HG02588 (cell line): ENCODE data around the gene IAH1.

Source experiments
- ATAC-seq: cut with Tn5 transposase; IDR thresholded peaks from one replicate; pipeline ENCODE4 v1.9.1; 2021; ENCODE audit warnings: mild to moderate bottlenecking, moderate library complexity; ENCODE audit not compliant: unreplicated experiment

IAH1 gene, protein sequence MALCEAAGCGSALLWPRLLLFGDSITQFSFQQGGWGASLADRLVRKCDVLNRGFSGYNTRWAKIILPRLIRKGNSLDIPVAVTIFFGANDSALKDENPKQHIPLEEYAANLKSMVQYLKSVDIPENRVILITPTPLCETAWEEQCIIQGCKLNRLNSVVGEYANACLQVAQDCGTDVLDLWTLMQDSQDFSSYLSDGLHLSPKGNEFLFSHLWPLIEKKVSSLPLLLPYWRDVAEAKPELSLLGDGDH

DNA sequence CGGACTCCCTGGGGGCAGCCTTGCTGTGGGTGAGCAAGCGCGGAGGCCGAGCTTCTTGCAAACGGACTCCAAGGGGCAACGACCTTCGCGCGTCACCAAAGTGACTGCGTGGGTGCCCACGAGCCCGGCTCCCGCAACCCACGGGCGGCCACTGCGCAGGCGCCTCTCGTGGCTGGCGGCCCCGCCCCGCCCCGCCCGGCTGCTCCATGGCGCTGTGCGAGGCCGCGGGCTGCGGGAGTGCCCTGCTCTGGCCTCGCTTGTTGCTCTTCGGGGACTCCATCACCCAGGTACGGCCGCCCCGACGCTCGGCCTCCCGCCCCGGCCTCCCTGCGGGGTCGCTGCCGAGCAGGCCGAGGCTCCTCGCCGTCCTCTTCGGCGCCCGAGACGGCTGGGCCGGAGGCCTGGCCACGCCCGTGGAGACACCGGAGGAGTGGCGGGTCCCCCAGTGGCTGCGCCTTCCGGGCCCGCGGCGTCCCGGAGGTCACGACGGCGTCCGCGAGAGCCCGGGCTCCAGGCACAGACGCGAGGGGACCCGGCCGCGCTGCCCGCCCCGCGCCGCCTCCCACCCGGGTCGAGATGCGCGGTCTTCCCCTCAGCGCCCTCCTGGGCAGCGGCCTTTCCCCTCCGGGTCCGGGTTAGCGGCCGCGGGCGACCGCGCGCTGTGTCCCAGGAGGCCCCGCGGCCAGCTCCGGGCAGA lies at the start of gene IAH1:
TSS of gene IAH1 (plus strand) at position 191 of the 697 bp plus-strand sequence. CDS start at position 207, 16 bp downstream.
- peak; percentile 77 for ATAC-seq

DNA sequence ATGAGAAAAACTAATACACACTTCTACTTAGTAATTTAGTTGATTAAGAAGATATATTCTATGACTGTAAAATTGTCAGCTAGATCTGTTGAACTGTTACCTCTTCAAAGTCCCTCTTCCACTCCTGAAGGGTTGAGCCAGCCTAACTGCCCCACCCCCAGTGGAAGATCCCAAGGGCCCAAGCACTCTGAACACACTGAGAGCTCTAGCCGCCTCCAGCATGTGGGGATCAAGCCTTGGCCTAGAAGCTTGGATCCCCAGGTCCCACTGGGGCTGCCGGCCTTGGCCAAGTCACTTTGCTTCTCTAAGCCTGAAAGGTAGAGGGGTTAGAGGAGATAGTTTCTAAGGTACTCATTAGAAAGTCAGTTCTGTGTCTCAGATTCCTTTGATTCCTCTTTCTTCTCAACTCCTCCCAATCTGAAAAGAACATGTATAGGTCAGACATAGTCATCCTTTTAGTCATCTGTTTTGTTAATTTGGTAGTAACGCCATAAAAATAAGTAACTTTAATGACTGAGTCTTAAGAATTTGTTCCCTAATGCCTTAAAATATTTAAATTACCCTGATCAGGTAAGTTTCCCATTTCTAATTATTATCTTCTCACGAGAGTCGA lies 45.3 kb upstream of the IAH1 start:
- no peak for ATAC-seq

DNA sequence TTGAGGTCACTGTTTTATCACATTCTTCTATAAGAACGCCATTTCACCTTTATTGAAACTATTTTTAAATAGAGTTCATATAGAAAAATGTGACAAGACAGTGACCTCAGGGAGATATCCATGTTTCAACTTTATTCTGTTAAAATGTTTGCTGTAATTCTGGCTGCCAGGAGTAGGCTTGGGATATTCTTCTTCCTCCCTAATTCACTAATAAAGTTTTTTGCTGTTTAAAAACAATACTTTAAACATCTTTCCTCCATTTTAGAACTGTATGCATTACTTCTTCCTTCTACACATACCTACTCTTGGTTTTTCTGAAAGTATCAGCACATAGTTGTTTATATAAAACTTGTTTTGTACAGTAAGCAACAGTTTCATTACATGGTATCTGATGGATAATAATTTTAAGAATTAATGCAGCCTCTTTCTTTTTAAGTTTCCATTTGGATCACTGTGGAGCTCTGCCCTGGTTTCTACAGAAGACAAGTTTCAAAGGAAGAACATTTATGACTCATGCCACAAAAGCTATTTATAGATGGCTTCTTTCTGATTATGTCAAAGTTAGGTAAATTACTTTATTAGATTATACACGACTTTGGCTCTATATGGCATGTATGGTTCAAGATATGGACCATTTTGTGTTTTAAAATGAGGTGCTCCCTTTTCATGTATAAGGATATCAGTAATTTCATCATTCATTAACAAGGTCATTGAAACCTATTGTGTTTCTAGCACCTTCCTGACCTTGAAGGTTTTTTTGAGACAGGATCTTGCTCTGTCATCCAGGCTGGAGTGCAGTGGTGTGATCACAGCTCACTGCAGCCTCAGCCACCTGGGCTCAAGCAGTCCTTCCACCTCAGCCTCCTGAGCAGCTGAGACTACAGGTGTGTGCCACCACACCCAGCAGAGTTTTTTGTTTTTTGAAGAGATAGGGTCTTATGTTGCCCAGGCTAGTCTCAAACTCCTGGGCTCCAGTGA lies 43.7 kb upstream of the IAH1 start:
- ATAC-seq: no peak

DNA sequence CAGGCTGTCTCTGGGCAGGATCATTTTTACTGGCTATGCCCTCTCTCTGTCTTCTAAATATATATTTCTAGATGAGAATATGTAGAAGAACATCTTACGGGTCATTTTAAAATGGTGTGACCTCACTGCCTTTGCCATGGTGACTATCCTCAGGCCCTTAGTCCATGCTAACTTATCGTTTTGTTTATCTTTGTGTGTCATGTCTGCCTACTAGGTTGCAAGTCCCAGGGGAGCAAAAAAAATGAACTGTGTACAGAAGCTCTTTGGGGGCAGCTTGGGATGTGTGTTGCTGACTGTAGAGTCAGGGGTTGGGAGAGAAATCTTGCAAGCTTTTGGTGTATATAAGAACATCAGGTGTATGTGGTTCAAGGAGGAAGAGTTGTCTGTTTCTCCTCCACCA lies 39.9 kb upstream of the IAH1 start:
- ATAC-seq: no peak

DNA sequence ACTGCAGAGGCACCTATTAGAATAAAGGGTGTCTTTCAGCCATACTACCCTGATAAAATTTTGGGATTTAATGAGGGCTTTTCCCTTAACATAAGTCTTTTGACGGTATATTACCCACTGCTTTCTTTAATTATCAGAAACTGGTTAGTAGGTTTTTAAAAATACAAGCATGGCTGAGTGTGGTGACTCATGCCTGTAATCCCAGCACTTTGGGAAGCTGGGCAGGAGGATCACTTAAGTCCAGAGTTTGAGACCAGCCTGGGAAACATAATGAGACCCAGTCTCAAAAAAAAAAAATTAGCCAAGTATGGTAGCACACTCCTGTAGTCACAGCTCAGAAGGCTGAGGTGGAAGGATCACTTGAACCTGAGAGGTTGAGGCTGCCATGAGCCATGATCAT lies 34.8 kb upstream of the IAH1 start:
- no peak for ATAC-seq

DNA sequence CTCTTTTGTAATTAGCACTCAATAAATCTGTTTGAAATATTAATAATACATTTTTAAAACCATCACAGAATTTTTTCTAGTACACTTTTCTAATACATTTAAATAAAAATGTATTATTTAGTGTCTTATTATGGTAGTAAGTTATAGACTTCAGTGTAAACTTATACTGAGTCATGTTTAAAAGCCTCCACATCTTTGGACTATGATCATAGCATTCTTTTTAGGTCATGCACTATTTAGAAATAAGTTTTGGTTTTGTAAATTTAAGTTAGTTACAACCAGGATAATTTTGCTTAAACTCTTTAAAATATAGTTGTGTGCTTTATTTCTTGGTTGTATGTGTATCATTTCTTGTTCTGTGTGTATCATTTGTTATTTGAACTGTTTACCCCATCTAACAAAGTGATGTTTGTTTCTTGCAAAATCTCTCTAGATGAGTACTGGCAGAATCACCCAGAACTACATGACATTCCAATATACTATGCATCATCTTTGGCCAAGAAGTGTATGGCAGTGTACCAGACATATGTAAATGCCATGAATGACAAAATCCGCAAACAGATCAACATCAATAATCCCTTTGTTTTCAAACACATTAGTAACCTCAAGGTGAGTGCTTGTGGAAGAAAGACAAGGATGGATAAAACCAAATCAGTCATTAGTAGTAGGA lies 34.2 kb upstream of the IAH1 start:
- ATAC-seq: no peak

DNA sequence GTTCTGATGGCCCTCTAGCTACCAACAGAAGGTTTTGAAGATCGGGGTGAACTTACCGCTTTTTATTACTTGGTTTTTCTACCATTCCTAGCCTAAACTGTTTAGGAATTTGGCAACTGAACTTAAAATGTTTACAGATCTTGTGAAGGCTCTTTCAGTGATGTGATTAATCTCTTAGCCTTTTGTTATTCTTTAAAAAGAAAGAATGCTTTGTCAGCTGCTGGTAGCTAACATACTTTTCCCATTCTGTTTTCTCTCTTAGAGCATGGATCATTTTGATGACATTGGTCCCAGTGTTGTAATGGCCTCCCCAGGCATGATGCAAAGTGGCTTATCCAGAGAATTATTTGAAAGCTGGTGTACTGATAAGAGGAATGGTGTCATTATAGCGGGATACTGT lies 32.8 kb upstream of the IAH1 start:
- ATAC-seq: no peak

DNA sequence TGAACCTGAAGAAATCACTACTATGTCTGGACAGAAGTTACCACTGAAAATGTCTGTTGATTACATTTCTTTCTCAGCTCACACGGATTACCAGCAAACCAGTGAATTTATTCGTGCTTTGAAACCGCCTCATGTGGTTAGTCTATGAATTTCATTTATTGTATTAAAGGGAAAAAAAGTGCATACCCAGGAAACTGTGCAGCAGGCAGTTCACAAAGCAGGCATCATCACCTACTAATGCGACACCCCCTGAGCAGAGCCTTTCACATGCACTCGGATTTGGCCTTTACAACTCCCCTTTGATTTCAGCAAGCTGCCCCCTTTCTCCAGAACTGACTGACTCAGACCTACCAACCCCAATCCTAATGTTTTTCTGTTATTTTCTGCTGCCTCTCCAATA lies 30.8 kb upstream of the IAH1 start:
- no peak for ATAC-seq

DNA sequence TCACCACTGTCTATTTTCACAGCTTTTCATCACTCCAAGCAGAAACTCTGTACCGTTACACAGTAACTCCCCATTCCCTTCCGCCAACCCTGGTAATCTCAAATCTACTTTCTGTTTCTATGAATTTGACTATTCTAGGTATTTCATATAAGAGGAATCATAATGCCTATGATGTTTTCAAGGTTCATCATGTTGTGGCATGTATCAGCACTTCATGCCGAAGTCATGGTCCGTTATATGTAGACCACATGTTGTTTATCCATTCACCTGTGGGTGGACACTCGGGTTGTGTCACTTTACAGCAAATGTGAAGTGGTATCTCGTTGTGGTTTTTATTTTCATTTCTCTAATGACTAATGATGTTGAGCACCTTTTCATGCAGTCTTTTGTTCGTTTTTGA lies 29.3 kb upstream of the IAH1 start:
- ATAC-seq: no peak

DNA sequence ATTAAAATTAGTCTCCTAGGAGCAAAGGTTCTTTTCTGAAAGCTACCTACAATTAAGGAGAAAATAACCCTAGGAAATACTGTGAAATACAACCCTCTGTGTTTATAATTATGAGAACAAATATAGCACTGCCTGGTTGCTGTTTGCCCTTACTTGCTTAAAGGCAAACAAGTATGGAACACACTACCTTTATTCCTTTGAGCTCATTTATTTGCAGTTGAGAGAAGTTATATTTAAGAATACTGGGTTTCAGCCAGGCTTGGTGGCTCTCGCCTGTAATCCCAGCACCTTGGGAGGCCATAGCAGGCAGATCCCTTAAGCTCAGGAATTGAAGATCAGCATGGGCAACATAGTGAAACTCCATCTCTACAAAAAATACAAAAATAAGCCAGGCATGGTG lies 23.1 kb upstream of the IAH1 start:
- no peak for ATAC-seq

DNA sequence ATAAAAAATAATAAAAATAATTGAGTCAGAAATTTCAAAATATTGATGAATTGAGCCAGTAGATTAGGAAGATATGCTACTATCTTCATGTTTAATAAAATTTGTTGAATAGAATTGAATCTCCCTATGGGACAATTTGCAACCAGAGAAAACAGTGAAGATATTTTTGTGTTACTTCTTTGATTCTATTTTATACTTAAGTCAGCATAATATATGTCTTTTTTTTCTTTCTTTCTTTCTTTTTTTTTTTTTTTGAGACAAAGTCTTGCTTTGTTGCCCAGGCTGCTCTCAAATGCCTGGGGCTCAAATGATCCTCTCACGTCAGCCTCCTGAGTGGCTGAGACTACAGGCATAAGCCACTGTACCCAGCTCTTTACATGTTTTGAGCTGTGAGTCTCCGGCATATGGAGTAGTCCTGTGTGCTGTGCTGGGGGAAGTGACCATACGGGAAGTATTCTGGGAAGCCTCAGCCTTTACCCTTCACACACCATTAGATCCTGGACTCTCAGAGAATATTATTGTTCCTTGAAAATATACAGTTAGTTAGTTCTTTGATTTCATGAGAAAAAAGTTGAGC lies 13.8 kb upstream of the IAH1 start:
- ATAC-seq: no peak

DNA sequence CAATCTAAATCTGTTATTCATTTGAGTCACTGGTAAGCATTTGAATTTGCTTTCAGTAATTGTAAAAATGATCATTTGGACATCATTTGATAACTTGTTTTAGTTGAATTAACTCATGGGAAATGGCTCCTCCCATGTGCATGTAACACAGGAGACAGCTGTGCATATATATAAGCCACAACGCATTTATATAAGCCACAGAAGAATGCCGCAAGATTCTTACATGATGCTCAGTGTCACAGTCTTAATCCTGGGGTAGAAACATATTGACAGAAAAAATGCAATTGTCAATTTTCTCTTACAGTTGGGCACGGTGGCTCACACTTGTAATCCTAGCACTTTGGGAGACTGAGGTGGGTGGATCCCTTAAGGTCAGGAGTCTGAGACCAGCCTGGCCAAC lies 13.3 kb upstream of the IAH1 start:
- no peak for ATAC-seq

DNA sequence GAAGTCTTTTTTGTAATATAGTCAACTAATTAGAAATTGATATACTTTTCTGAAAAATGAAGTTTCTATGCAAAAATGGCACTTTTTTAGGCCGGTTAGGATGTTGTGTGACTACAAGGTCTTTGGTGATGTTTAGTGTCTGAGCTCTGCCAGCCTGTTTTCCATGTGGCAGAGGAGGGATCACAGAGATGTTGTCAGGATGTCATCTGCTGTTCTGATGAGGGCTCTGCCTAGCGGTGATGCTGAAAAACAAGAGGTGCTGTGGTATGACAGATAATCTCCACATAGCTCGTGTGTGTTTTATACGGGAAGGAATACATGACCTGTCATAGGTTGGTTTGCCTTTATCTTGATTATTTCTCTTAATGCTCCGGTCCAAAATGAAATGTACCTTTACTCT lies 12.0 kb upstream of the IAH1 start:
- ATAC-seq: no peak

DNA sequence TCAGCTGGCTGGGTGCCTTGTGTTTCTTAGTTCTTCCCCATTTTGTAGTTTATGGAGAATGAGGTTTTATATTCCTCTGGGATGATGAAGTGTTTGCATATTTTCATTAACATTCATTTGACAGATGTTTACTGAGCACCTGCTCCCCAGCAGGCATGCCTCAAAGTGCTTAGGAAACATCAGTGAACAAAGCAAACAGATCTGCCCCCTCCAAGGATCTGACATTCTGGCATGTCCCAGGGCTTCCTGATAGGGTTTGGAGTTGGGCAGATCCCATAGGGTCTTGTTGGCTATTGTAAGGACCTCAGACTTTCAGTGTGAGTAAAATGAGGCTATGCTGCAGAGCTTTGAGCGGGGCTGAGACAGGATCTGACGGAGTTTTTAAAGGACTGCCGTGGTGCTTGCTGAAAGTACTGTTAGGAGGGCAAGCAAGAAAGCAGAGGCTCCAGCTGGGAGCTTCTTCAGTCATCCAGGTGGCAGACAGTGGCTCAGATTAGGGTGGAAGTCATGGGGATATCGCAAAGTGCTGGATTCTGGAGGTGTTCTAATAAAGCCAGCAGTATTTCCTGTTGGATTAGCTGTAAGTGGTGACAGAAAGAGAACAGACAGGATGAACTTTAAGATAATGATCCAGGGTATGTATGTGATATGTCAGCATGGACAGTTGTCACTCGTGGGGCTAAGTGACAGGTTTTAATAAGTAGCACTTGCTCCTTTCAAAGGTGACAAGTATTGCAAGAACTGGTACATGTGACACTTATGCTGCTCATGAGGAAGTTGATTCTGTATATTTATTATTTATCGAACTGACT lies 11.3 kb upstream of the IAH1 start:
- no peak for ATAC-seq

DNA sequence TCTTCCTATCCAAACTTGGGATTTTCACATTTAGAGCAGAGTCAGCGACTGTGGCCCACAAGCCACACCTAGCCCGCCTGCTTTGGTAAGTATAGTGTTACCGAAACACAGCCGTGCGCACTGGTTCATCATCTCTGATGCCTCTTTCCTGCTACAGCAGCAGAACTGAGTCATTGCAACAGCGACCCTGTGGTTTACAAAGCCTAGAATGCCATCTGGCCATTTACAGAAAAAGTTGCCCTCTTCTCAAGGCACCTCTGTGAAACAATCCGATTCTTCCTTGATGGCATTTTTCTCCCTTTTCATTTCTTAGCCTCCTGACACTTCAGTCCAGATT lies 10.7 kb upstream of the IAH1 start:
- ATAC-seq: no peak

DNA sequence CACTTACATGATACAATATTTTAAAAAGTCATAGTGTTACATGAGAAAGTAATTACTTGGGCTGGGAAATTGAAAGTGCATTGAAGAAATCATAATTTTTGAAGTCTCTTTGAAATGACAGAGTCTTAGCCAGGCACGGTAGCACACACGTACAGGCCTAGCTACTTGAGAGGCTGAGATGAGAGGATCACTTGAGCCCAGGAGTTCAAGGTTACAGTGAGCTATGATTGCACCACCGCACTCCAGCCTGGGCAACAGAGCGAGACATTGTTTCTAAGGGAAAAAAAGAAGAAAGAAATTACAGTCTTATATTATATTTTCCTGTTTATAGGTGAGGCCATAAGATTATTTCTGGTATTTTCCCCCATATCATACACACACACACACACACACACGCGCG lies 9.2 kb upstream of the IAH1 start:
- ATAC-seq: no peak

DNA sequence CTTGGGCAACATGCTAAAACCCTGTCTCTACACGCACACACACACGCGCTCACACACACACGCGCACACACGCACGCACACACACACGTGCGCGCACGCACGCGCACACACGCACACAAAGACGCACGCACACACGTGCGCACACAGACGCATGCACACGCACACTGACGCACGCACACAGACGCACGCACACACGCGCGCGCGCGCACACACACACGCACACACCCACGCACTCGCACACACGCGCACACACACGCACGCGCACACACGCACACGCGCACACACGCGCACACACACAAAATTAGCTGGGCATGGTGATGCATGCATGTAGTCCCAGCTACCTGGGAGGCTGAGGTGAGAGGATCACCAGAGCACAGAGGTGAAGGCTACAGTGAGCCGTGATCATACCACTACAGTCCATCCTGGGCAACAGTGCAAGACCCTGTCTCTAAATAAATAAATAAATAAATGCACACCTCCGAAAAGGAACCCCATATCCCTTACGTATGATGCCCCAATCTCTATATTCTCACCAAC lies 8.1 kb upstream of the IAH1 start:
- ATAC-seq: no peak

DNA sequence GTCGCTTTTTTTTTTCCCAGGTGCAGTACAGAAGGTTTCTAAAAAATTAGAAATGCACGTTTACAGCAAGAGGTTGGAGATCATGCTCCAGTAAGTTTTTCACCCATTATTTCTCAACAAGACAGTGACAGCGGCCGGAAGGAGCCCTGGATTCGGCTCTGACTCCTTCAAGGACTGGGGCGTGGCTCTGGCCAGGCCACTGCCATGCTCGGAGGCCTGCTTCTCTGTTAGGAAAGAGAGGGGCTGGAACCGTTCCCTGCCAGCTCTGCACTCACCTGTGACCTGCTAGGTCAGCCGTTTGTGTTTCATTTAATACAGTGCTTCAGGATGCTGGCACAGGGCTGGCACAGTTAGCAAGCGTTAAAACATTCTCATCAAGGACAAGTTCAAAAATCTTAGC lies 6.7 kb upstream of the IAH1 start:
- no peak for ATAC-seq

DNA sequence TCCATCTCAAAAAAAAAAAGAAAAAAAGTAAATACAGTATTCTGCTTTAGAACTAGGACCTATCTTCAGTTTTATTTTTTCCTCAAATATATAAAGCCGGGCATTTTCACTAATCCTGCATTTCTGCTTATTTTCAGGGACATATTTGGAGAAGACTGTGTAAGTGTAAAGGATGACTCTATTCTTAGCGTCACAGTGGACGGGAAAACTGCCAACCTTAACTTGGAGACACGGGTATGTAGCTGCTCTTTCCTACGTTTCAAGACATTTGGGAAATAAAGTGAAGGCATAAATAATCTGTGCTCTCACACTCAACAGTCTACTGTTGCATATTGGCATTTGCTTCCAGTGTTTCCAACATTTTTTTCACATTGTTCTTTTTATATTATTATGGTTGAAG lies 3.1 kb upstream of the IAH1 start:
- no peak for ATAC-seq
